Muscle layer of colon (tissue), 2 donors: ENCODE measurements around the gene NEUROD6.

ENCODE experiments used
- H3K27ac ChIP-seq: one replicate; pipeline ENCODE4 v1.7.0; 2013; ENCODE audit warnings: low read depth, mild to moderate bottlenecking, low read length, moderate library complexity
- H3K27me3 ChIP-seq, 2 donors: one replicate each; pipeline ENCODE4 v1.7.0; 2013; ENCODE audit warnings: low read length in 2 of 2, mild to moderate bottlenecking in 2 of 2; ENCODE audit not compliant: insufficient read depth in 2 of 2, control insufficient read depth in 1 of 2
- H3K36me3 ChIP-seq: one replicate; pipeline ENCODE4 v1.7.0; 2013; ENCODE audit warnings: mild to moderate bottlenecking, low read length; ENCODE audit not compliant: insufficient read depth
- H3K4me1 ChIP-seq: one replicate; pipeline ENCODE4 v1.7.0; 2013; ENCODE audit warnings: mild to moderate bottlenecking, low read length; ENCODE audit not compliant: insufficient read depth
- H3K4me3 ChIP-seq, 2 donors: one replicate each; pipeline ENCODE4 v1.7.0; 2013; ENCODE audit warnings: low read length in 2 of 2, low read depth in 1 of 2, mild to moderate bottlenecking in 1 of 2, moderate library complexity in 1 of 2
- H3K9ac ChIP-seq: one replicate; pipeline ENCODE4 v1.7.0; 2013; ENCODE audit warnings: low read length
- H3K9me3 ChIP-seq: one replicate; pipeline ENCODE4 v1.7.0; 2013; ENCODE audit warnings: mild to moderate bottlenecking, low read length
- donor health status: abdominal sarcoma.
- donor health status: Adenocarcinoma of cecum.

Gene NEUROD6

DNA sequence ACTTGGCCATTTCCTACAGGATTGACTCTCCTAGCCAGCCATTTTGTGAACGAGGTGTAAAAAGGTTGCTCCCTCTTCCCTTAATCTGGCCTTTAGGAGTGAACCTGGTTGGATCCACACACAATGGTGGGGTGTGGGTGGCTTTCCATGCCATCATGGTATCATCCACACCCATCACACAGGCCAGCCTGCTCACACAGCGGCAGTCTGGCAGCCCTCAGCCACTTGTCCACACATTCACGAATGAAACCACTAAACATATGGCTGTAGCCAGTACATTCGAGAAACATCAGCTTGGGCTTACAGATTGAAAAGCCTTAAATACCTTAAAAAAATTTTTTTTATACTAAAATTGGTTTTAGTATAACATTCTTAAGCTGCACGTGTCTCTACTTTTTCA, 31.9 kb downstream of the NEUROD6 start:
- no peak overlapping the region for H3K9ac ChIP-seq
- no peaks in the 10 kb centered on the region for H3K36me3 ChIP-seq
- no peaks in the 10 kb centered on the region for H3K4me1 ChIP-seq
- no peak overlapping the region for H3K27ac ChIP-seq
- H3K27me3 ChIP-seq, result no peaks in the 10 kb centered on the region
- H3K4me3 ChIP-seq, result no peak overlapping the region
- H3K9me3 ChIP-seq, result no peaks in the 10 kb centered on the region

GRCh38 chr7:31307972-31308371, 32.6 kb downstream of the NEUROD6 start:
- Histone ChIP-seq H3K4me3 (no peak overlapping the region), H3K9ac (no peak overlapping the region), H3K36me3 (no peaks in the 10 kb centered on the region), H3K27me3 (no peaks in the 10 kb centered on the region), H3K27ac (no peak overlapping the region), H3K4me1 (no peaks in the 10 kb centered on the region), H3K9me3 (no peaks in the 10 kb centered on the region)

DNA sequence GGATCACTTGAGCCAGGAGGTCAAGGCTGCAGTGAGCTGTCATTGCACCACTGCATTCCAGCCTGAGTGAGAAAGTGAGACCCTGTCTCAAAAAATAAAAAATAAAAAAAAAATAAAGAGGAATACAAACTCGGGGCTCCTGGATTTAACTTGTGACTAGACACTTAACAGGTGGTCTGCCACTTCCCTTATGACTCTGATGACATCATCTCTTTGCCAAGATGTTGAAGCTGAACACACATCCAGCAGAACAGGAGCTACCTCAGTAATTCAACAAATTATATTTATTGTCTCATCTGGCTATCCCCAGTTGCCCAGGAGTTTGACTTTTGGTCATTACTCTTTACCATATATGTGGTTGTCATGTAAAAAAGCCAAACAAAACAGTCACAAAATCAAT, 35.3 kb downstream of the NEUROD6 start:
- H3K27me3 ChIP-seq, result no peaks in the 10 kb centered on the region
- H3K4me1 ChIP-seq, result no peaks in the 10 kb centered on the region
- no peaks in the 10 kb centered on the region for H3K9me3 ChIP-seq

DNA sequence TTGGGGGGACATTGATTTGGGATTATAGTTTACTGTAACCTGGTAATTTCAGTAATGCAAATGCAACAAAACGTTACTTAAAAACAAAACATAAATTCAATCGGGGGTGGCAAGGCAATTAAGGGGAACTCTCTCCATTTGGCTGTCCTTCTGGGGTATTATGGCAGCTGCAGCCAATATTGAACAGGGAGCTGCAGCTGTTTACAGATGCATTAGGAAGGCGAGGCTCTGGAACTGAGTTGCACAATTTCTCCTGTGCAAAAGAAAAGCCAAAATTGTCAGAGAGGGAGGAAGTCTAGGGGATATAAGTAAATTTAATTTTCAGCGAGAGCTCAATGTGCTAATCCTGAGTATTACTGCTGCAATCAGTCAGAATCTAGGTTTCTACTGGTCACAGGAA, 36.1 kb downstream of the NEUROD6 start:
- no peak overlapping the region for H3K27ac ChIP-seq
- H3K4me3 ChIP-seq, result no peak overlapping the region
- no peaks in the 10 kb centered on the region for H3K36me3 ChIP-seq
- no peaks in the 10 kb centered on the region for H3K4me1 ChIP-seq
- no peak overlapping the region for H3K9ac ChIP-seq
- H3K27me3 ChIP-seq, result no peaks in the 10 kb centered on the region
- H3K9me3 ChIP-seq, result no peaks in the 10 kb centered on the region

More for the DNA sequence above, 35.3 kb downstream of the NEUROD6 start:
- H3K4me3 ChIP-seq, result no peak overlapping the region
- H3K9ac ChIP-seq, result no peak overlapping the region
- H3K27ac ChIP-seq, result no peak overlapping the region
- H3K36me3 ChIP-seq, result no peaks in the 10 kb centered on the region

GRCh38 chr7:31302356-31302755, 38.2 kb downstream of the NEUROD6 start:
- H3K9ac ChIP-seq, result no peak overlapping the region
- no peaks in the 10 kb centered on the region for H3K36me3 ChIP-seq

GRCh38 chr7:31299336-31299735, 41.2 kb downstream of the NEUROD6 start:
- no peak overlapping the region for H3K9ac ChIP-seq
- H3K4me1 ChIP-seq, result no peaks in the 10 kb centered on the region
- H3K36me3 ChIP-seq, result no peaks in the 10 kb centered on the region
- H3K9me3 ChIP-seq, result no peaks in the 10 kb centered on the region
- no peak overlapping the region for H3K27ac ChIP-seq
- no peaks in the 10 kb centered on the region for H3K27me3 ChIP-seq
- H3K4me3 ChIP-seq, result no peak overlapping the region

More at GRCh38 chr7:31302356-31302755, 38.2 kb downstream of the NEUROD6 start:
- H3K27ac ChIP-seq, result no peak overlapping the region
- no peak overlapping the region for H3K4me3 ChIP-seq
- H3K27me3 ChIP-seq, result no peaks in the 10 kb centered on the region
- H3K9me3 ChIP-seq, result no peaks in the 10 kb centered on the region
- H3K4me1 ChIP-seq, result no peaks in the 10 kb centered on the region

DNA sequence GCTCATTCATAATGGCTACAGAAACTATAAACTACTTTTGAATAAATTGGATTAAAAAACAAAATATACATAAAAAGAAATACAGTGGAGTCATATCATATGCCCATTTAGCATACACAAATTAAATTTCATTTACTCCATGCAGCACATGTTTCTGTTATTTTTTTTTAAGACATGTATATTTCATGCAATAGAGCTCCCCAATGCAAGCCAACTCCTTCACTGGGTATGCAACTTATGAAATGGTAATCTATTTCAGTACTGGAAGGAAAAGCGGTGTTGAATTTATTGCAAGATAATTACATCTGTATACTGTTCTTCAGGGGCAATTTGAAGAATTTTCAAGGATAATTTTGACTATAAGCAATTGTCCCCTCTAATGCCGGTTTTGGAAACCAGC, 49.9 kb downstream of the NEUROD6 start:
- Histone ChIP-seq H3K4me3 (no peak overlapping the region), H3K36me3 (no peaks in the 10 kb centered on the region), H3K27ac (no peak overlapping the region), H3K9ac (no peak overlapping the region), H3K9me3 (no peaks in the 10 kb centered on the region), H3K4me1 (no peaks in the 10 kb centered on the region), H3K27me3 (no peaks in the 10 kb centered on the region)
